Keratinocyte (primary cell): ENCODE measurements around the gene SPRY4.

Source experiments
- EZH2 ChIP-seq: IDR thresholded peaks from one replicate; pipeline ENCODE4 v1.6.1; 2012; ENCODE audit warnings: inconsistent platforms, mild to moderate bottlenecking, low read length, moderate library complexity
- TF ChIP-seq, protein P1 (sequence below), 3 experiments: IDR thresholded peaks in 1 of 3; conservative IDR thresholded peaks in 1 of 3; optimal IDR thresholded peaks in 1 of 3; 2 replicates in 2 of 3; 3 replicates in 1 of 3; pipeline versions ENCODE3 to v1.5.1; 2011; ENCODE audit warnings: low read length in 3 of 3, mild to moderate bottlenecking in 3 of 3, moderate library complexity in 2 of 3, control low read depth in 1 of 3, inconsistent platforms in 1 of 3; ENCODE audit not compliant: insufficient read depth in 2 of 3; ENCODE audit errors: extremely low read depth in 1 of 3

DNA sequence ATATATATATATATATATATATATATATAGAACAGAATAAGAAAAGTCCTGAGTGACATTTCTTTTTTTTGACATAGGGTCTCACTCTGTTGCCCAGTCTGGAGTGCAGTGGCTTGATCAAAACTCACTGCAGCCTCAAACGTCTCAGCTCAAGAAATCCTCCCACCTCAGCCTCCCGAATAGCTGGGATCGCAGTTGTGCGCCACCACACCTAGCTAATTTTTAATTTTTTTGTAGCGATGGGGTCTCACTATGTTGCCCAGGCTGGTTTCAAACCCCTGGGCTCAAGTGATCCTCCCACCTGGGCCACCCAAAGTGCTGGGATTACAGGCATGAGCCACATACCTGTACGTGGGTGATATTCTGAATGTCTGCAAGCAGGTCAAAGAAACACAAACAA lies 48.3 kb downstream of the SPRY4 start:
- TF ChIP-seq, protein P1, sequence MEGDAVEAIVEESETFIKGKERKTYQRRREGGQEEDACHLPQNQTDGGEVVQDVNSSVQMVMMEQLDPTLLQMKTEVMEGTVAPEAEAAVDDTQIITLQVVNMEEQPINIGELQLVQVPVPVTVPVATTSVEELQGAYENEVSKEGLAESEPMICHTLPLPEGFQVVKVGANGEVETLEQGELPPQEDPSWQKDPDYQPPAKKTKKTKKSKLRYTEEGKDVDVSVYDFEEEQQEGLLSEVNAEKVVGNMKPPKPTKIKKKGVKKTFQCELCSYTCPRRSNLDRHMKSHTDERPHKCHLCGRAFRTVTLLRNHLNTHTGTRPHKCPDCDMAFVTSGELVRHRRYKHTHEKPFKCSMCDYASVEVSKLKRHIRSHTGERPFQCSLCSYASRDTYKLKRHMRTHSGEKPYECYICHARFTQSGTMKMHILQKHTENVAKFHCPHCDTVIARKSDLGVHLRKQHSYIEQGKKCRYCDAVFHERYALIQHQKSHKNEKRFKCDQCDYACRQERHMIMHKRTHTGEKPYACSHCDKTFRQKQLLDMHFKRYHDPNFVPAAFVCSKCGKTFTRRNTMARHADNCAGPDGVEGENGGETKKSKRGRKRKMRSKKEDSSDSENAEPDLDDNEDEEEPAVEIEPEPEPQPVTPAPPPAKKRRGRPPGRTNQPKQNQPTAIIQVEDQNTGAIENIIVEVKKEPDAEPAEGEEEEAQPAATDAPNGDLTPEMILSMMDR (optimal IDR thresholded peaks at IDR 0.05 in 1 of 3, IDR thresholded peaks at IDR 0.05 in 1 of 3, conservative IDR thresholded peaks at IDR 0.05 in 1 of 3; ENCODE audit: extremely low read depth in 1 of 3, insufficient read depth in 2 of 3, low read length in 3 of 3), result no peak
- TF ChIP-seq EZH2, result no peak
